Testis (tissue), 2 donors: ENCODE measurements around the gene SMCO2.

ENCODE experiments used
- CTCF ChIP-seq, 3 experiments: fragments of 450-650 bp in 2 of 3; fragments of 200-600 bp in 1 of 3; sonication (generic) in 1 of 3; IDR thresholded peaks; one replicate each; pipeline ENCODE4 v1.5.1; 2016 to 2019; ENCODE audit warnings: antibody characterized with exemption in 3 of 3, mild to moderate bottlenecking in 2 of 3, moderate library complexity in 1 of 3
- POLR2A ChIP-seq: fragments of 450-650 bp; IDR thresholded peaks from one replicate; pipeline ENCODE4 v1.6.1; 2017; ENCODE audit warnings: antibody characterized with exemption, mild to moderate bottlenecking, moderate library complexity

DNA sequence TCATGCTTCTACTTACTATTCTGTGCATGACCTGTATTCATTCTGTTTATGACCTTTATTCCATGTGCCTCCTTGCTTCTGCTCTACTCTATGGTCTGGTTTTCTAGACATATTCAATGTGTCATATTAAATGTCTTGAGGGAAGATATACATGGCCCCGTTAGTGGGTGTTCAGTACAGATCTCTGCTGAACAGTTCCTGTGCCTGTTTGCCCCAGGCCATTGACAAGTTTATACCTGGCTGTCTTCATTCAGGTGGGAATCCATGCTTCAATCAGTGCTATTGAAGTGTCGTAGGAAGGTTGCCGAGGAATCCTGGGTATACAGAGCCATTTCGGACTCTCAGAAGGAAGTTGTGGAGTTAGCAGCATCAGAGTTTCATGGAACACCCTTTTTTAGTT, 70.1 kb downstream of the SMCO2 start:
- TF ChIP-seq CTCF (IDR thresholded peaks at IDR 0.05) (no peak), POLR2A (no peak)
